HG02970 (cell line): ENCODE measurements around the gene RIMS4.
"Not testable (repeated sequence)": the region's sequence is repeated elsewhere in the genome, so short reads cannot be mapped to it uniquely, and the experiment has no call there.

Source experiments
- ATAC-seq: cut with Tn5 transposase; IDR thresholded peaks from one replicate; pipeline ENCODE4 v1.9.1; 2021; ENCODE audit warnings: mild to moderate bottlenecking, moderate library complexity, moderate number of reproducible peaks; ENCODE audit not compliant: unreplicated experiment, low FRiP score

Gene RIMS4

GRCh38 chr20:44768256-44768655 lies 42.1 kb downstream of the RIMS4 start:
- no peak for ATAC-seq

GRCh38 chr20:44765701-44766347 lies 44.5 kb downstream of the RIMS4 start:
- ATAC-seq, result no peak

DNA sequence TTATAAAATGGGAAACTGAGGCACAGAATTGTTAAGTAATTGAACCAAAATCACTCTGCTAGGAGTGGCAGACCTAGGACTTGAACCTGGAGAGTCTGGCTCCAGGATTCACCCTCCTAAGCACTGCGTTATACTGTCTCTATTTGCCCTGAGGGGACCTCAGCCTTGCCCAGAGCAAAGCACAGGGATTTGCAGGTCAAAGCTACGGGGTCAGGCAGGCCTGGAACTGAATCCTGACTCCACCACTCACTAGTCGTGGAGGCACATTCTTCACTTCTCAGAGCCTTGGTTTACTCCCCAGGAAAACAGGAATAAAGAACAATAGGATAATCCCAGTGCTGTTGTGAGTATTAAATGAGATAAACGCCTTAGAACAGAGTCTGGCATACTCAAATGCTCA lies 45.3 kb downstream of the RIMS4 start:
- ATAC-seq, result no peak

GRCh38 chr20:44763798-44764197 lies 46.5 kb downstream of the RIMS4 start:
- not testable (repeated sequence) for ATAC-seq

GRCh38 chr20:44762466-44763140 lies 47.7 kb downstream of the RIMS4 start:
- ATAC-seq, result no peak

DNA sequence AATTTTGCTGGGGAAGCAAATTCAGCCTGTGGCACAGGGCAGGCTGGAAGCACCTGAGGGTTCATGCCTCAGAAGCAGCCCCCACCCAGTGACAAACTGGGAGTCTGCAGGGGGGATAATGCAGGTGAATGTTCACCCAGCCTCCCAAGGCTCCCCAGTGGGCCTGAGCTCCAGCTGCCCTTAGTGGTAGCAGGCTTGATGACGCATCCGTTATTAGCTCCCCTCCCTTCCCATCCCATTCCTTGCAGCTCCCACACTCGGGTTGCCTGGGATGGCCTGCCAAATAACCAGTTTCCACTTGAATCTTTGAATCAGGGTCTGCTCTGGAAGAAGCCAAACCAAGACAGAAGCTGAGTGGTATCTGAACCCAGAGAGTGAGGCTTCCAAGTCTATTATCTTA lies 48.9 kb downstream of the RIMS4 start:
- no peak for ATAC-seq

DNA sequence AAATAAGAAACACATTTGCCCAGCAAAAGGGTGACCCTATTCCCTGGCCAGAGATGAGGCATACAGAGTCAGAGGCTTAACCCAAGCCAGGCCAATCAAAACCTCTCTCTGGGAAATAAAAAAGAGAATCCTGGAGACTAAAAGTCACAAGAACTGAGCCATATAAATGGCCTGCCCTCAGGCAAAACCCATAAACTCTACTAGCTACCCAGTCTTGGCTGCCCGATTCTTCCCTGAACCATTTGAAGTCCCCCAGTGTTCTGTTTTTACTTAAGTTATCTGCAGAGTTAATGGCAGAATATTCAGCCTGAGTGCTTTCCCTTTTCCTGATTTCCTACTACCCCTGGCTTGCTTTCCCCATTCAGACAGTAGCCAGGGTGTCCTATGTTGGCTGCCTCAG lies 50.8 kb downstream of the RIMS4 start:
- ATAC-seq, result no peak

DNA sequence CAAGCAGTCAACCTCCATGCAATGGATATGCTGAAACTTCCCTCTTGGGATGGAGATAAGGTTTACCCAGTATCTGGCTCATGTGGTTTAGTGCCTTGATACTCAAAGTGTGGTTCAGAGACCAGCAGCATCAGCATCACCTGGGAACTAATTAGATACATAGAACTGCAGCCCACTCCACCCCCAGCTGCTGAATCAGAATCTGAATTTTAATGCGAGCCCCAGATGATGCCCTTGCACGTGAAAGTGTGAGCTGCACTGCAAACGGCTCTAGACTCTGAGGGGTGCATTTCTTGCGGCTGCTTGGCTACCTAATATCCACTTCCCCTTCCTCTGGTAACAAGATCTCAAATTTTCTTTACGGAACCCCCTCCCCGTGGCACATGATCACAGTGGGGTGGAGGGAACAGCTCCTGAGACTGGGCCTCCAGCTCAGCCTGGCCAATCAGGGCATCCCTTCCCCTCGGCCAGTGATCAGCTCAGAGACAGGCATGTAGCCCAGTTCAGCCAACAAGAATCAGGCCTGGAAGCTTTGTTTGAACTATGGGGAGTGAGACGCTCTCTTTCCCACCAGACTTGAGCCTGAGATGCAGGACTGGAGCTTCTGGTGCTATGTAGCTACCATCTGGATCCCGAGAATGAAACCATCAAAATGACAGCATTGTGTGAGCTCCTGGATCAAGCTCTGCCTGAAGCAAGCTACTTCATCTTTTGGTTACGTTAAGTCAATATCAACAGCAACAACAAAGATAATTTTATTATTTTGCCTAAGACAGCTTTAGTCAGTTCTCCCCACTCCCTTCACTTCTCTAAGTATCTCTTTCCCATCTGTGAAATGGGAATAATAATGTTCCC lies 51.9 kb downstream of the RIMS4 start:
- ATAC-seq, result no peak

GRCh38 chr20:44756956-44757355 lies 53.4 kb downstream of the RIMS4 start:
- no peak for ATAC-seq

- ATAC-seq, result no peak
Measured at GRCh38 chr20:44756011-44756688, 54.2 kb downstream of the RIMS4 start.

DNA sequence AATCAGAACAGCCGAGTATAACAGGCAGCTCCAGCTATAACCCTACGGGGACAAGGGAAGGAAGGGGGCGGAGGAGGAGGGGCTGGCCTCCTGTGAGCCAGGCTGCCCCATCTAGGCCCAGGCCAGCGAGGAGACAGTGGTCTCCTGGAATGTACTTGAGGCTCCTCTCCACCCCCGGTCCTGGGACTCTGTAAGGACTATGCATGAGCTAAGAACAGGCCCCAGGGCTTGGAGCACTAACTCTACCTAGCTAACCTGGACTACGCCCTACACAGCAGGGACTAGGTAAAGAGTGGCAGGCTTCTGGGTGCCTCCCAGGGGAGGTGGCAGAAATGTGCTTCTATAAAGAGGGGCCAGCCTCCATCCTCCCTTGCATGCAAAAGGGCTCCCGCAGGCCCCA lies 55.8 kb downstream of the RIMS4 start:
- no peak for ATAC-seq

GRCh38 chr20:44752099-44752931 lies 58.0 kb downstream of the RIMS4 start:
- no peak for ATAC-seq

DNA sequence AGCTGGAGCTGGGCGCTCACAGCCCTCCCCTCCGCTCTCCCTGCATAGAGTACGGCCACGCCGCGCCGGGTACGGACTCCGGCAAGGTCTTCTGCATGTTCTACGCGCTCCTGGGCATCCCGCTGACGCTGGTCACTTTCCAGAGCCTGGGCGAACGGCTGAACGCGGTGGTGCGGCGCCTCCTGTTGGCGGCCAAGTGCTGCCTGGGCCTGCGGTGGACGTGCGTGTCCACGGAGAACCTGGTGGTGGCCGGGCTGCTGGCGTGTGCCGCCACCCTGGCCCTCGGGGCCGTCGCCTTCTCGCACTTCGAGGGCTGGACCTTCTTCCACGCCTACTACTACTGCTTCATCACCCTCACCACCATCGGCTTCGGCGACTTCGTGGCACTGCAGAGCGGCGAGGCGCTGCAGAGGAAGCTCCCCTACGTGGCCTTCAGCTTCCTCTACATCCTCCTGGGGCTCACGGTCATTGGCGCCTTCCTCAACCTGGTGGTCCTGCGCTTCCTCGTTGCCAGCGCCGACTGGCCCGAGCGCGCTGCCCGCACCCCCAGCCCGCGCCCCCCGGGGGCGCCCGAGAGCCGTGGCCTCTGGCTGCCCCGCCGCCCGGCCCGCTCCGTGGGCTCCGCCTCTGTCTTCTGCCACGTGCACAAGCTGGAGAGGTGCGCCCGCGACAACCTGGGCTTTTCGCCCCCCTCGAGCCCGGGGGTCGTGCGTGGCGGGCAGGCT lies 60.1 kb downstream of the RIMS4 start:
- ATAC-seq, result no peak

- ATAC-seq, result no peak
Measured at GRCh38 chr20:44748005-44748370, 62.4 kb downstream of the RIMS4 start.

DNA sequence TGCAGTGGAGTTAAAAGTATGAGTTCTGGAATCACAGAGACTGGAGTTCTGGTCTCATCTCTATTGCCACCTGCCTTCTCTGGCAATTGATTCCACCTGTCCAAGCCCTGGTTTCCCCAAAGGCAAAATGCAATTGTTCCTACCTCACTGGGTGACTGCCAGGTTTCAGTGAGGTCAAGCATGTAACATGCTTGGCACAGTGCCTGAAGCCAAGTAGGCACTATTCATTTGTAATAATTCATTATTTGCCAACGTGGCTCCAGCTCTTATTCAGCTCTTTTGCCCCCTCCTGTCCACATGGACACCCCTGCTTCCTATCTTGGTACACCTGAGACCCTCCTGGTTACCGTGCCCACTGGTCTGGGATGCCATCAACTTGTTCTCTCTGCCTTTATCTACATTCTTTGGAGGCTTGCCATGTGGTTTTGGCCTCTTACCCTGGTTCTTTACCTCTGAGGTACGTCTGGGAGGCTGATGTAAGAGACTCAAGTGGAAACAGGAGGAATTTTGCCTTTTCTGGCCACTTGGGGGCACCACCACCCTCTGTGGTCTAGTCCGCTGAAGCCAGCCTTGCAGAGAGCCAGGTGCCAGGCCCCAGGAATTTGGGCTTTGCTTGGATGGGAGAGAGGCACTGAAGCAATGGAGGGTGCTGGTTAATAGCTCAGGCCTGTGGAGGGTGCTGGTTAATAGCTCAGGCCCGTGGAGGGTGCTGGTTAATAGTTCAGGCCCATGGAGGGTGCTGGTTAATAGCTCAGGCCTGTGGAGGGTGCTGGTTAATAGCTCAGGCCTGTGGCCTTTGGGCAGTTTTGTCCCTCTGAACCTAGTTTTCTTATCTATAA lies 63.0 kb downstream of the RIMS4 start:
- ATAC-seq, result no peak

GRCh38 chr20:44746367-44747165 lies 63.8 kb downstream of the RIMS4 start:
- ATAC-seq, result no peak

GRCh38 chr20:44745598-44746366 lies 64.6 kb downstream of the RIMS4 start, which contains the start of gene KCNK15:
KCNK15 (plus strand) TSS chr20:44745865; CDS start chr20:44745911, 46 bp downstream.
- no peak for ATAC-seq
